SJSA1 (cell line): ENCODE measurements around the gene DNAJB12. TPM values are rescaled to one million over a fixed set of nuclear protein-coding genes. Genes with fewer than 3 reads are reported as not detected.
A peak's percentile ranks its signal among the peaks of the same experiment; 100 is the strongest.
"Not testable (repeated sequence)": the region's sequence is repeated elsewhere in the genome, so short reads cannot be mapped to it uniquely, and the experiment has no call there.

Experiments used
- DNase-seq, 2 experiments: peaks; one replicate each; pipeline ENCODE4 v3.0.0-alpha.2; 2015 to 2020; ENCODE audit warnings: low spot score in 2 of 2, low read depth in 1 of 2
- H3K27ac ChIP-seq: fragments of 250-450 bp; sonication (Bioruptor Pico); 2 replicates; pipeline ENCODE4 v1.5.1; 2020; ENCODE audit warnings: mild to moderate bottlenecking, moderate library complexity
- H3K27me3 ChIP-seq: fragments of 250-450 bp; sonication (Bioruptor Pico); replicated peaks from 2 replicates; pipeline ENCODE4 v1.5.1; 2020; ENCODE audit warnings: mild to moderate bottlenecking, moderate library complexity
- H3K36me3 ChIP-seq: fragments of 250-450 bp; sonication (Bioruptor Pico); 2 replicates; pipeline ENCODE4 v1.5.1; 2020; ENCODE audit warnings: mild to moderate bottlenecking
- H3K4me1 ChIP-seq: fragments of 250-450 bp; sonication (Bioruptor Pico); replicated peaks from 2 replicates; pipeline ENCODE4 v1.6.1; 2021; ENCODE audit warnings: mild to moderate bottlenecking
- H3K4me3 ChIP-seq: fragments of 250-450 bp; sonication (Bioruptor Pico); 2 replicates; pipeline ENCODE4 v1.5.1; 2020; ENCODE audit warnings: mild to moderate bottlenecking
- H3K9me3 ChIP-seq: fragments of 250-450 bp; sonication (Bioruptor Pico); replicated peaks from 2 replicates; pipeline ENCODE4 v1.5.1; 2020; ENCODE audit warnings: mild to moderate bottlenecking
- total RNA-seq: library from RNA; depleted of rRNA; stranded (reverse); fragments of >200 nt; shearing (Covaris generic); gene quantifications from 2 replicates; pipeline ENCODE4 v1.2.3, GENCODE V29; 2014

The DNAJB12 gene
- total RNA-seq, 1 experiment from 2014 or later = 36.1 TPM

DNA sequence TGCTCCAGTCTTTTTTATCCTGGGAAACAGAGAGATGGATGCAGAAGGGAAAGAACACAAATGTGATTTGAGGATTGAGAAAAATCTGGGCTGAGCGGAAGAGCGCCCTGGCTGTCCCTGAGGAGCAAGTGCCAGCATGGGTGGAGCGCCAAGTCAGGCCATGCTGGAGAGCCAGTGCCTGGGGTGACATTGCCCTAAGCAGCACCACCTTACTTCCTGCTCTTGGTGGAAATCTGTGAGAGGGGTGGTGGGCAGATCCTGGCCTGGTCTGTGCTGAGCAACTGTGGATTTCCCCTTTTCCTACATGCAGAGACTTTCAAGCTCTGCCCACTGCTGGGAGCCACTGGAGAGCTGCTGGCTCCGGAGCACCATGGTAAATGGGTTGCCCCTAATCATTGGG lies 44.1 kb downstream of the DNAJB12 start:
- no peaks in the 10 kb centered on the region for H3K9me3 ChIP-seq
- H3K4me1 ChIP-seq = peaks cover 30% of the 10 kb centered on the region
- no peak overlapping the region for H3K4me3 ChIP-seq
- no peaks in the 10 kb centered on the region for H3K27me3 ChIP-seq
- H3K27ac ChIP-seq = no peak overlapping the region
- DNase-seq = no peak
- no peaks in the 10 kb centered on the region for H3K36me3 ChIP-seq

DNA sequence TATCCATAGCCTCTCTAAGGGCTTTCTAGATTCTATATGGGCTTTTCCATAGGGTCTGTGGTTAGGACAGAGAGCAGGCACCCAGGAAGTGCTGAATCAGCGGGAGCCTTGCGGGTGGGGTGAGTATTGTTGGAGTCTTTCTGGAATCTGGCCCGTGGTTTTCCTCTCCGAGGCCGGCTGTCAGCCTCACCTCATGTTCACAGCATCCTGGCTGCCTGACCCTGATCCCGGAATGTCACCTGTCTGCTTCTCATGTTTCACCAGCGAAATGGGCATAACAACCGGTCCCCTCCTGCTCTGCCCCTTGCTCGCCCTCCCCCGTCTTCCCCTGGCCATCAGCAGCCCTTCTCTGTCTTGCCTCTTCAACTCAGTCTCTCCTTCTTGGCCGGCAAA lies 44.5 kb downstream of the DNAJB12 start:
- Histone ChIP-seq H3K4me1 (peaks cover 27% of the 10 kb centered on the region), H3K36me3 (no peaks in the 10 kb centered on the region), H3K4me3 (no peak overlapping the region), H3K27ac (no peak overlapping the region), H3K9me3 (no peaks in the 10 kb centered on the region), H3K27me3 (no peaks in the 10 kb centered on the region)
- DNase-seq = no peak

DNA sequence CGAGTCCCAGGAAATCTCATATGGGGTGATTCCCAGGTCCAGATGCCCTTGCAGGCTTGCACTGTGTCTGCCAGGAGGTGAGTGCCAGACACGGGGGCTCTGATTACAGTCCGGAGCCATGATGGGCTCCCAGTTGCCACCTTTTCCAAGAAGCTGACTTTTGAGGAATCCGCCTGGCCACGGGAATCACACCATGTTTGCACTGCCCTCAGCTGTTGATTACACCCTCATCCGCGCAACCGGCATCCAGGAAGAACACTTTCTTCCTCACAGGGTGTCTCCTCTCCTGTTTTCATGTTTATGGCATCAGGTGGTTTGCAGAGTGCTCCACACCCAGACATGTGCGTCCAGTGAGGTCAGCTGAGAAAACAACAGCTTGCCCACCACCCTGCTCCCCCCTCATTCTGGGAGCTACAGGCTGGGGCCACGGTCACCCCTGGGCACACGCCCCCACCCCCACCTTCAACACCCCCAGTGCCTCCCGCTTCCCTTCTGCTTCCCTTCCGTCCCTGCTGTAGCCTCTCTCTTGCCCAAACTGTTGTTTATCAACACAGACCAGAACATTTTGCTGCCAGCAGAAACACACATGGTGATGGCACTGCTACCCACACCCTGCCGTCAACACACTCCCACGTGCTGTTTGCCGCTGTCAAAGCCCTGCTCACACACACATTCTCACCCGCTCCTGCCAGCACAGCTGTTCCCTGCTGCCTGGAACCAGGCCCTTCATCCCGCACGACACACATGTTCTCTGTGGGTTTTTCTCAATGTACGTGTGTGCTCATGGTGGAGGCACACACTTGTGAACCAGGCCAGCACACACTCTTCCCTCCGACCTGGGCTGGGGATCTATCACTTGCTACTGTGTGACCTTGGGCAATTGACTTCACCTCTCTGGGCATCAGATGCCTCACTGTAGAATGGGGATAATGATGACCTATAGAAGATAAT lies 45.2 kb downstream of the DNAJB12 start:
- Histone ChIP-seq H3K4me1 (peaks cover 24% of the 10 kb centered on the region), H3K27me3 (no peaks in the 10 kb centered on the region), H3K4me3 (no peak overlapping the region), H3K9me3 (no peaks in the 10 kb centered on the region), H3K27ac (no peak overlapping the region), H3K36me3 (no peaks in the 10 kb centered on the region)
- no peak for DNase-seq

DNA sequence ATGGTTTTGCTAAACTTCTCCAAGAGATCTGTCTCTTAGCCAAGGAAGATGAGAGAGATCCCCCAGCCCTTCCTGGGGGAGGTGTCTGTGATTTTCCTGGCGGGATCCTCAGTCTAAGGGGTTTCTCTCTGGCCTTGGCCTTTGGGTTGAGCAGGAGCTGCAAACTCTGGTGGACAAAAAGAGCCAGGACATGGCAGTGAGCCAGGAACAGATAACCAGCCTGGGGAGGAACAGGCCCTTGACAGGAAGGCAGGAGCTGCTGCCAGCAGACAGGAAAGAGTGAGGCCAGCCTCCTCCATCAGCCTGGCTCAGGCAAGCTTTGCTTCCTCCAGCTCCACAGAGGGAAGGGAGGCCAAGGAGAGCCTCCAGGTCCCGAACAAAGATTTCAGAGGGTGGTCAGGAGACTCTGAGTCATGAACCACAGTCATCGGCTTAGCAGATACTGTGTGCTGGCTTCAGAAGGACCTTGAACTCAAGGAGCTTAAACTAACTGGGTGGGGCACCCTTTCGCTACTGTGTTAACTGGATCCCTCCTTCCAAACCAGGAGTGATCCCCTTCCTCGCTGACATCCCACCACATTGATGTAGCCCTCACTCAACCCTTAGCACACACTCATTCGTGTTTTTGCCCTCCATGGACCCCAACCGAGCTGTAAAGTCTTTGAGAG lies 46.3 kb downstream of the DNAJB12 start:
- Histone ChIP-seq H3K27ac (peak overlapping the region; percentile 30), H3K9me3 (no peaks in the 10 kb centered on the region), H3K27me3 (no peaks in the 10 kb centered on the region), H3K36me3 (no peaks in the 10 kb centered on the region), H3K4me1 (peaks cover 24% of the 10 kb centered on the region), H3K4me3 (no peak overlapping the region)
- DNase-seq = peak; percentile 73 to 74

DNA sequence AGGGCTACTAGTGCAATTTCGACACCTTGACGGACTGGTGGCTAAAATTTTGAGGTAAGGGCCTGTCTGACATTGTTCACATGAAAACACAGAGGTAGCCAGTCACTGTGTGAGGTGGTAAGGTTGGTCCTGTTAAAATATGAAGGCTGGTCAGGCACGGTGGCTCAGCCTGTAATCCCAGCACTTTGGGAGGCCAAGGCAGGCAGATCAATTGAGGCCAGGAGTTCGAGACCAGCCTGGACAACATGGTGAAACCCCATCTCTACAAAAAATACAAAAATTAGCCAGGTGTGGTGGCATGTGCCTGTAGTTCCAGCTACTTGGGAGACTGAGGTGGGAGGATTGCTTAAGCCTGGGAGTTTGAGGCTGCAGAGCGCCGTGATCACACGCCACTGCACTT lies 47.0 kb downstream of the DNAJB12 start:
- H3K4me1 ChIP-seq = peaks cover 24% of the 10 kb centered on the region
- H3K27me3 ChIP-seq, H3K27ac ChIP-seq, DNase-seq, H3K36me3 ChIP-seq, H3K9me3 ChIP-seq, H3K4me3 ChIP-seq: not testable (repeated sequence)

DNA sequence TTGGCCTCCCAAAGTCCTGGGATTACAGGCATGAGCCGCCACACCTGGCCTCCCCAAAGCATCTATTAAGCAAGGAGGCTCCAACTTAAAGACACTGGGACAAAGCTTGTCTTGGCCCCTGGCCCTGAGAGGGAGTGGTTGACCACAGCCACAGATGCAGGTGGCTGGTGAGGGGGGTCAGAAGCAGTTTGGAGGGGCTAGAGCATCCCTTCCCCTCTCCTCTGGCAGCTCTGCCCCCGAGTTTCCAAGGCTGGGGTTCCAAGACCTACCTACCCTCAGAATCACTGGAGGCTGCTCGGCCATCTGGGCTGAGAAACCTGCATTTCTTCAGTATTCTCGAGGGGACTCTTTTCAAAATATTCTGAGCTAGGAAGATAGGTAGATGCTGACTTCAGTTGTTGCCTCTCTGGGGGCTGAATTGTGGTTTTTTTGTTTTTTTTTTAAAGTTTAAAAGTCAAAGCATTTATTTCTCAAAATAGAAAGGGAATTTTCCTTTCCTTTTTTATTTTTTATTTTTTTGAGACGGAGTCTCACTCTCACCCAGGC lies 48.4 kb downstream of the DNAJB12 start:
- no peaks in the 10 kb centered on the region for H3K9me3 ChIP-seq
- no peak overlapping the region for H3K4me3 ChIP-seq
- H3K27me3 ChIP-seq = no peaks in the 10 kb centered on the region
- peaks cover 24% of the 10 kb centered on the region for H3K4me1 ChIP-seq
- DNase-seq = no peak
- no peak overlapping the region for H3K27ac ChIP-seq
- H3K36me3 ChIP-seq = no peaks in the 10 kb centered on the region

DNA sequence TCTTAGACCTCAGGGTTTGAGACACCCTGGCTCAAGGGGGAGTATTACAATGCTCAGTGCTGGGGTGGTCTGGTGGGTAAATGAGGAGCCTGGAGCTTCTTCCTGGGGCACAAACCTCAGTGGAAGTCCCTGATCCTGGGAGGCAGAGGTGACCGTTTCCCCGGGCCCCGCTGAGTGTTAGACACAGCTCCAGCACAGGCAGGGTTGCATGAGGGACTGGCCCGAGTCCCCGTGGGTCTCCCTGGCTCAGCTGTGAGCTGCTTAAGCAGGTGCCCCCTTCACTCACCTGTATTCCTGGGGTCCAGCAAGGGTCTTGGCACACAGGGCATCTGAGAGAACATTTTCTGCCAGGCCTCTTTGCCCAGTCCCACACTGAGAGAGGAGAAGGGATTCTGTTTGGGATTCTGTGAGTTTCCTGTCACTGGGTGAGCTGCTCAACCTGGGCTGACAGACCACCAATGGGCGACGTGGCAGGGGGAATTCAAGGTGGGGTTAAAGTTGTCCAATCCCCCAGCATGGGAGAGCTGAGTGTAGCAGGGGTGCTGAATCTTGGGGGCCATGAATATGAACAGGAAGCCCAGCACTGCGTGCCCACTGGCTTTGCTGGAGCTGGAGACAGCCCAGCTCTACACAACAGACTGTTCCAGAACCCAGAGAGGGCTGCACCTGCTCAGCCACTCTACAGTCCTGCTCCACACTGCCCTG lies 51.1 kb downstream of the DNAJB12 start:
- Histone ChIP-seq H3K9me3 (no peaks in the 10 kb centered on the region), H3K4me3 (no peak overlapping the region), H3K27ac (no peak overlapping the region)

DNA sequence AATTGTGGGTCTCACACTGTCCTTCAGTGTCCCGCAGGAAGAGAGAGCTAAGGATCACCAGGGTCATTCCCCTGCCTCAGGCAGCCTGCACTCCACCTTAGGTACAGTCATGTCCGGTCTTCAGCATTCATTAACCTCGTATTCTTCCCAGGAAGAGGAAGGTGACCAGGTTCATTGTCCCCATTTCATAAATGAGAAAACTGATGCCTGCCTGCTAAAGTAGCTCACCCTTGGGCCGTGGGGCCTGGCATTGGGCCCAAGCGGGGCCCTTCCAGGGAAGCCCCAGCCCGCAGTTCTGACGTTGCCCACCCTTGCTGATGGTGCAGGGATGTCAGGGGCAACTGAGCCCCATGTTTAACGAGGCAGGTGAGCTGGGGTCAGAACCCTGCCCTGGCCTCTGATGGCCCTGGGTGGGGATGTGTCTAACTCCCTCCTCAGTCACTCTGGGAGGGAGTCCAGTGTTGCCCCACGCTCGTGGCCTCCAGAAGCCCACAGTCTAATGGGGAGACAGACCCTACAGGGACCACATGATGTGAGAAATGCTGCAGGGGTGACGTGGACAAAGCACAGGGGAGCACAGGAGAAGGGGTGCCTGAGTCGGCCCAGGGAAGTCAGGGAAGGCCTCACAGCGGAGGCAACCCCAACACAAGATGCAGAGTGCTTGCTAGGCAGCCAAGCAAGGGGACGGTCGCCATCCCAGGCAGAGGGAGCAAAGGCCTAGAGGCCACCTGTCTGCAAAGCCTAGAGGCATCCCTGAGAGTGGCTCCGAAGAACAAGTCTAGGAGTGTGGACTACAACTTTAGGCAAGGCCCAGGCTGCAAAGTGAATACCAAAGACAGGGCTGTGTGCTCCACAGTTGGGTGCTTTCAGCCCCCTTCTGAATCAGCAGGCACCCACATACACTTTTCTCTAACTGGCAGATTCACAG lies 55.9 kb downstream of the DNAJB12 start:
- Histone ChIP-seq H3K36me3 (no peaks in the 10 kb centered on the region), H3K9me3 (no peaks in the 10 kb centered on the region), H3K27me3 (no peaks in the 10 kb centered on the region), H3K4me3 (no peak overlapping the region), H3K4me1 (peaks cover 22% of the 10 kb centered on the region), H3K27ac (peak overlapping the region; percentile 96)
- no peak for DNase-seq

More for the DNA sequence above, 51.1 kb downstream of the DNAJB12 start:
- peaks cover 5% of the 10 kb centered on the region for H3K4me1 ChIP-seq
- H3K27me3 ChIP-seq = no peaks in the 10 kb centered on the region
- no peak for DNase-seq
- H3K36me3 ChIP-seq = no peaks in the 10 kb centered on the region

DNA sequence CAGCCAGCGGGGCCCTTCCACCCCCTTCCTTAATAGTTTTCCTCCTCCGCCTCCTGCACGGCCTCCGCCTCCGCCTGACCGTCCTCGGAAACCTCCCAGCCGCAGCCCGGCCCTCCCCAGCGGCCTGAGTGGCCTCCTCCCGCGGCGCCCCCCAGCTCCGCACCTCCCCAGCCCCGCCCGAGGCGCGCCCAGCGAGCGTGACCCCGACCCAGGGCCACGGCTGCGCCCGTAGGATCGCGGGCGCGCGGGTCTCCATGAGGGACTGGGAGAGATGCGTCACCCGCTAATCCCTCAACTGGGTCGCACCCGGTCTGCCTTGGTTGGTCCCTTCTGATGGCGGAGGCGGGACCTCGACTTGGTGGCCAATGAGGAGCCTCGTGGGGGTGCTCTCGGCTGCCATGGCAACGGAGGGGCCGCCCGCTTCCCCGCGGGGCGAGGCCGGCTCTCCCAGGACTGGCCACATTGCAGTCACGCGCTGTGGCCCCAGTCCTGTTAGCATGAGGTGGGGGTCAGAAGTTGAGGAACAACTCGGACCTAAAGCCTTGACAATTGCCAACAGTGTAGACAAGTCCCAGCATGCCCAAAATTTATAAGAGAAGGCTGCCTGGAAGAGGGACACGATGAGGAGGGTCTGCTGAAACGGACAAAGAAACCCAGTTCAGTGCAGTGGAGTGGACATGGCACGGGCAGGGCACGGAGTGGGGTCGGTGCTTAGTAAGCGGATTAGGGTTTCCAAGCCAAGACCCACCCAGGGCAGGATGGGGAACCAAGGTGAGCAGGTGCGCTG lies 56.7 kb downstream of the DNAJB12 start:
- Histone ChIP-seq H3K4me1 (peaks cover 22% of the 10 kb centered on the region), H3K27me3 (no peaks in the 10 kb centered on the region)

DNA sequence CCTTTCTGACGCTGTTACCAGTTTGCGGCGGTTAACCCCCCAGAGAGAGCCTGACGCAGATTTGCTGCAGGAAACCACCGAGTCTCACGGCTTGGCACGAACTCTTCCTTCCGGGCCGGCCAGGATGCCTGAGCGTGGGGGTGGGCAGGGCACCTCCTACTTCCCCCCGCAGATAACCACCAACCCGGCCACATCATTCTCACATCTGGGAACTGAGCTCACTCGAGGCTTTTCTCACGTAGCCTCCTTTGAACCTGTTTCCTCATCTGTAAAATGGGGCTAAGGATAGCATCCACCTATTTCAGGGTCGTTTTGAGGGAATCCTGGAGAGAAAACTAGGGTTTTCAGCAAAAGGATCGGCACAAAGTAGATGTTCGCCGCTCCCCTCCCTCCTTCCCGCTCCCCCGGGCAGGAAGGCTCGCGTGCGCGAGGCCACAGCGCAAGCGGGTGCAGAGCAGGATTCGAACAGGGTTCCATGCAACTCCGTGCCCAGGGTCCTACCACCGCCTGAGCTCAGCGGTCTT lies 57.4 kb downstream of the DNAJB12 start:
- H3K4me3 ChIP-seq = peak overlapping the region; percentile 49
- no peaks in the 10 kb centered on the region for H3K9me3 ChIP-seq
- peaks cover 22% of the 10 kb centered on the region for H3K4me1 ChIP-seq
- peak; percentile 96 for DNase-seq
- H3K36me3 ChIP-seq = no peaks in the 10 kb centered on the region
- H3K27me3 ChIP-seq = no peaks in the 10 kb centered on the region
- peak overlapping the region; percentile 96 for H3K27ac ChIP-seq

More for the DNA sequence above, 56.7 kb downstream of the DNAJB12 start:
- Histone ChIP-seq H3K27ac (peak overlapping the region; percentile 96), H3K4me3 (peak overlapping the region; percentile 49), H3K36me3 (no peaks in the 10 kb centered on the region), H3K9me3 (no peaks in the 10 kb centered on the region)
- peak; percentile 93 to 99 for DNase-seq

DNA sequence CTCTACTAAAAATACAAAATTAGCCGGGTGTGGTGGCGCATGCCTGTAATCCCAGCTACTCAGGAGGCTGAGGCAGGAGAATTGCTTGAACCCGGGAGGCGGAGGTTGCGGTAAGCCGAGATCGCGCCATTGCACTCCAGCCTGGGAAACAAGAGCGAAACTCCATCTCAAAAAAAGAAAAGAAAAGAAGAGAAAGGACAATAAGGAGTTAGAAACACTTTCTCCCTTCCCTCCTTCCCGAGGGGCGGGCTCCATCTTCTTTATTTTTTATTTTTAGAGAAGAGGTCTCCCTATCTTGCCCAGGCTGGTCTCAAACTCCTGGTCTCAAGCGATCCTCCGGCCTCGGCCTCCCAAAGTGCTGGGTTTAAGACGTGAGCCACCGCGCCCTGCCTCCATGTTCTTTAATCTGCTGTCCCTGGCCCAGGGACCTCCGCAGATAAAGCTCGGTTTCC lies 57.9 kb downstream of the DNAJB12 start:
- Histone ChIP-seq H3K4me1 (peaks cover 22% of the 10 kb centered on the region), H3K27ac (peak overlapping the region; percentile 96), H3K4me3 (peak overlapping the region; percentile 49)
- H3K36me3 ChIP-seq, H3K9me3 ChIP-seq, H3K27me3 ChIP-seq, DNase-seq: not testable (repeated sequence)

DNA sequence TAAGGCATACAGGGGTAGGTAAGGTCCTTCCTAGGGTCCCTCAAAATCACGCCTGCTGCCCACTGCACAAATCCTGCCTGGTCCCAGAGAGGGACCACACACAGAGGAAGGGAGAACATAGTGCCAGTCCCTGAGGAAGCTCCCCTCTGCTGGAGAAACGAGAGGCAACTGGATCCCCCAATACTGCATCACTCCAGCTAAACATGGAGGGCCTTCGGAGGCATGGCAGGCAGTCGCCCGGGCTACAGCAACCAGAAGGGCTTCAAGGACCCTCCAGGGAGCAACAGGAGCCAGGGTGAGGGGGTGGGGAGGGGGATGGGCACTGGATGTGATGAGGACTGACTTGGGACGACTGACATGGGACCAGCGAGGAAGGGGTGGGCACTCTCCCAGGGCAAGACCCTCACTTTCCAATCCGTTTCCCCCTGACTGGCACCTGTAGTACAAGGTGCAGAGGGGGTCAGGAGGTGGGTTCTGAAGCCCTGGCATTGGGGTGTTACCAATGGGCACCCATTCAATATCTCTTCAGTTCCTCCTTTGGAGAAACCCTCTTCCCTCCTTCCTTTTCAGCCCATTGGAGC lies 59.3 kb downstream of the DNAJB12 start:
- no peak overlapping the region for H3K27ac ChIP-seq

More for the DNA sequence above, 59.3 kb downstream of the DNAJB12 start:
- no peaks in the 10 kb centered on the region for H3K27me3 ChIP-seq
- H3K9me3 ChIP-seq = no peaks in the 10 kb centered on the region
- DNase-seq = no peak
- no peak overlapping the region for H3K4me3 ChIP-seq
- H3K4me1 ChIP-seq = peaks cover 22% of the 10 kb centered on the region
- H3K36me3 ChIP-seq = no peaks in the 10 kb centered on the region
